Lower leg skin (tissue), 4 donors: ENCODE measurements around the gene IFI35. TPM values are rescaled to one million over a fixed set of nuclear protein-coding genes. Genes with fewer than 3 reads are reported as not detected.

Experiments used
- DNase-seq, 2 donors: peaks; one replicate each; pipeline ENCODE4 v3.0.0-alpha.2; 2019; ENCODE audit warnings: low spot score in 2 of 2
- H3K4me3 ChIP-seq: fragments of 200-600 bp; sonication (generic); 2 replicates; pipeline ENCODE4 v1.5.1; 2017; ENCODE audit warnings: mild to moderate bottlenecking, low read depth; ENCODE audit not compliant: poor library complexity, severe bottlenecking
- POLR2A ChIP-seq, 2 donors: fragments of 450-650 bp; IDR thresholded peaks; one replicate each; pipeline ENCODE4 v1.6.1; 2016 to 2017; ENCODE audit warnings: antibody characterized with exemption in 2 of 2, mild to moderate bottlenecking in 1 of 2, moderate library complexity in 1 of 2
- WGBS, 2 donors: methylation state at CpG; one replicate each; pipeline ENCODE4 v1.1.5; 2018; 5-methylcytosine and 5-hydroxymethylcytosine counted together
- intact Hi-C: fragments of 100-400 bp; cut with DNase I; formaldehyde crosslinking; loops from one replicate; pipeline ENCODE4 v1.15.0; 2023; ENCODE audit warnings: low total_unique reads
- total RNA-seq, 4 donors: library from RNA; depleted of rRNA; stranded (reverse); fragments of >200 nt; gene quantifications; one replicate each; pipeline ENCODE4 v1.1.0, GENCODE V29; 2016
- TF ChIP-seq, protein P1 (sequence below), 3 donors: fragments of 450-650 bp; IDR thresholded peaks; one replicate each; pipeline ENCODE4 v1.5.1; 2016; ENCODE audit warnings: antibody characterized with exemption in 3 of 3, mild to moderate bottlenecking in 3 of 3, moderate library complexity in 2 of 3

The IFI35 gene
- total RNA-seq, 4 donors from 2014 or later: 7.6 to 18.5 (median 16.9) TPM

DNA sequence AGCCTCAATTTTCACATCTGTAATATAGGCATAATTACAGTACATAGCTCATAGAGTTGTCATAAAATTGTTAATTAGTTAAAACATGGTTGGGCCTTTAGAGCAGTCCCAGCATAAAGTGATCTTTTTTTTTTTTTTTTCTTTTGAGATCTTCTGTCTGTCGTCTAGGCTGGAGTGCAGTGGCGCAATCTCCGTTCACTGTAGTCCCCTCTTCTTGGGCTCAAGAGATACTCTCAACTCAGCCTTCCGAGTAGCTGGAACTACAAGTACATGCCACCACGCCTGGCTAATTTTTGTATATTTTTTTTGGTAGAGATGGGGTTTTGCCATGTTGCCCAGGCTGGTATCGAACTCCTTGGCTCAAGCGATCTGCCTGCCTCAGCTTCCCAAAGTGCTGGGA lies 49.5 kb downstream of the IFI35 start:
- DNase-seq: no peak
- 95 to 96% methylated on average over 7 of the region's 7 CpGs for WGBS, 2 donors
- TF ChIP-seq, protein P1, sequence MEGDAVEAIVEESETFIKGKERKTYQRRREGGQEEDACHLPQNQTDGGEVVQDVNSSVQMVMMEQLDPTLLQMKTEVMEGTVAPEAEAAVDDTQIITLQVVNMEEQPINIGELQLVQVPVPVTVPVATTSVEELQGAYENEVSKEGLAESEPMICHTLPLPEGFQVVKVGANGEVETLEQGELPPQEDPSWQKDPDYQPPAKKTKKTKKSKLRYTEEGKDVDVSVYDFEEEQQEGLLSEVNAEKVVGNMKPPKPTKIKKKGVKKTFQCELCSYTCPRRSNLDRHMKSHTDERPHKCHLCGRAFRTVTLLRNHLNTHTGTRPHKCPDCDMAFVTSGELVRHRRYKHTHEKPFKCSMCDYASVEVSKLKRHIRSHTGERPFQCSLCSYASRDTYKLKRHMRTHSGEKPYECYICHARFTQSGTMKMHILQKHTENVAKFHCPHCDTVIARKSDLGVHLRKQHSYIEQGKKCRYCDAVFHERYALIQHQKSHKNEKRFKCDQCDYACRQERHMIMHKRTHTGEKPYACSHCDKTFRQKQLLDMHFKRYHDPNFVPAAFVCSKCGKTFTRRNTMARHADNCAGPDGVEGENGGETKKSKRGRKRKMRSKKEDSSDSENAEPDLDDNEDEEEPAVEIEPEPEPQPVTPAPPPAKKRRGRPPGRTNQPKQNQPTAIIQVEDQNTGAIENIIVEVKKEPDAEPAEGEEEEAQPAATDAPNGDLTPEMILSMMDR (IDR thresholded peaks at IDR 0.05): no peak
- no peak for TF ChIP-seq POLR2A (IDR thresholded peaks at IDR 0.05)
- no peak overlapping the region for H3K4me3 ChIP-seq
- intact Hi-C loops: no loop called here

DNA sequence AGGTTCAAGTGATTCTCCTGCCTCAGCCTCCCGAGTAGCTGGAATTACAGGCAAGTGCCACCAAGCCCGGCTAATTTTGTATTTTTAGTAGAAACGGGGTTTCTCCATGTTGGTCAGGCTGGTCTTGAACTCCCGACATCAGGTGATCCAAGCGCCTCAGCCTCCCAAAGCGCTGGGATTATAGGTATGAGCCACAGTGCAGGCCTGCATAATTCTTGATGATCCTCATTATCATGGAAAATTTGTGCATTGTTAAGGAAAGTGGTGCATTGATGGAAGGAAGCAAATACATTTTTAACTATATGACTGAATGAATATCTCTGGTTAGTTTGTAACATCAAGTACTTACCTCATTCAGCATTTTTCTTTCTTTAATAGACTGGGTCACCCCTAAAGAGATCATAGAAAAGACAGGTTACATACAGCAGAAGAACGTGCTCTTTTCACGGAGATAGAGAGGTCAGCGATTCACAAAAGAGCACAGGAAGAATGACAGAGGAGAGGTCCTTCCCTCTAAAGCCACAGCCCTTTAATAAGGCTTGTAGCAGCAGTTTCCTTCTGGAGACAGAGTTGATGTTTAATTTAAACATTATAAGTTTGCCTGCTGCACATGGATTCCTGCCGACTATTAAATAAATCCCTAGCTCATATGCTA lies 56.5 kb downstream of the IFI35 start:
- WGBS, 2 donors: 93 to 95% methylated on average over 10 of the region's 10 CpGs
- DNase-seq: no peak
- intact Hi-C loops: no loop called here
- no peak overlapping the region for H3K4me3 ChIP-seq
- TF ChIP-seq, protein P1 (IDR thresholded peaks at IDR 0.05): no peak
- no peak for TF ChIP-seq POLR2A (IDR thresholded peaks at IDR 0.05)

Other genes starting within 250 kb of the IFI35 start
- 10 to 100 TPM in 3 of 4 donors, 1 to 10 TPM in 1; 9.6 to 34.2 (median 12.0) TPM for gene RAMP2, start 245.6 kb upstream of the IFI35 start, total RNA-seq
- gene VPS25, start 233.3 kb upstream of the IFI35 start, total RNA-seq: 10 to 100 TPM; 39.2 to 79.8 (median 61.0) TPM
- 1 to 10 TPM in 1 of 4 donors, under 1 TPM in 1, not detected in 2; 0.62 to 1.0 TPM for gene WNK4, start 226.2 kb upstream of the IFI35 start, total RNA-seq
- 10 to 100 TPM; 40.7 to 64.0 (median 61.1) TPM for gene COA3, start 208.1 kb upstream of the IFI35 start, total RNA-seq
- 1 to 10 TPM in 1 of 4 donors, under 1 TPM in 1, not detected in 2; 0.17 to 1.4 TPM for gene CNTD1, start 207.9 kb upstream of the IFI35 start, total RNA-seq
- gene BECN1, start 182.5 kb upstream of the IFI35 start, total RNA-seq: 100 to 1,000 TPM in 2 of 4 donors, 10 to 100 TPM in 2; 70.7 to 113 (median 93.0) TPM
- 10 to 100 TPM; 56.2 to 82.0 (median 75.1) TPM for gene PSME3, start 173.4 kb upstream of the IFI35 start, total RNA-seq
- gene AOC2, start 162.2 kb upstream of the IFI35 start, total RNA-seq: 1 to 10 TPM in 3 of 4 donors, under 1 TPM in 1; 0.52 to 2.4 (median 1.2) TPM
- 10 to 100 TPM in 1 of 4 donors, 1 to 10 TPM in 3; 4.7 to 11.2 (median 8.1) TPM for gene AOC3, start 155.6 kb upstream of the IFI35 start, total RNA-seq
- gene G6PC1, start 106.0 kb upstream of the IFI35 start, total RNA-seq: not detected
- 10 to 100 TPM; 10.3 to 21.7 (median 17.2) TPM for gene AARSD1, start 42.3 kb upstream of the IFI35 start, total RNA-seq
- 1 to 10 TPM in 1 of 4 donors, under 1 TPM in 1, not detected in 2; 0.19 to 1.8 TPM for gene PTGES3L, start 26.7 kb upstream of the IFI35 start, total RNA-seq
- gene RUNDC1, start 26.2 kb upstream of the IFI35 start, total RNA-seq: 10 to 100 TPM; 12.6 to 16.0 (median 13.0) TPM
- 1,000 to 10,000 TPM; 1,091 to 1,783 (median 1,434) TPM for gene RPL27, start 8.4 kb upstream of the IFI35 start, total RNA-seq
- gene VAT1, start 15.6 kb downstream of the IFI35 start, total RNA-seq: 100 to 1,000 TPM; 209 to 329 (median 254) TPM
- gene RND2, start 18.4 kb downstream of the IFI35 start, total RNA-seq: 1 to 10 TPM in 2 of 4 donors, under 1 TPM in 2; 0.65 to 2.7 (median 1.0) TPM
- 1 to 10 TPM; 4.5 to 7.6 (median 5.8) TPM for gene BRCA1, start 118.6 kb downstream of the IFI35 start, total RNA-seq
- gene NBR1, start 164.4 kb downstream of the IFI35 start, total RNA-seq: 100 to 1,000 TPM in 1 of 4 donors, 10 to 100 TPM in 3; 84.3 to 101 (median 91.4) TPM
- 1 to 10 TPM in 3 of 4 donors, under 1 TPM in 1; 0.57 to 4.6 (median 1.4) TPM for gene TMEM106A, start 205.1 kb downstream of the IFI35 start, total RNA-seq
- gene CCDC200, start 221.8 kb downstream of the IFI35 start, total RNA-seq: not detected
- gene RNU2-1, start 227.2 kb downstream of the IFI35 start, total RNA-seq: not detected